Osteocyte (in vitro differentiated cells): ENCODE measurements around the gene CNOT10. TPM values are rescaled to one million over a fixed set of nuclear protein-coding genes. Genes with fewer than 3 reads are reported as not detected.

ENCODE experiments used
- DNase-seq: peaks from one replicate; pipeline ENCODE4 v3.0.0; 2021; ENCODE audit warnings: mixed read lengths; ENCODE audit not compliant: unreplicated experiment; ENCODE audit errors: extremely low spot score
- H3K27ac Mint-ChIP-seq: one replicate; pipeline ENCODE4 v1.8.0; 2021; ENCODE audit warnings: mild to moderate bottlenecking, mixed read lengths; ENCODE audit not compliant: unreplicated experiment
- H3K27me3 Mint-ChIP-seq: one replicate; pipeline ENCODE4 v1.8.0; 2021; ENCODE audit warnings: mixed read lengths; ENCODE audit not compliant: unreplicated experiment
- H3K36me3 Mint-ChIP-seq: one replicate; pipeline ENCODE4 v1.8.0; 2021; ENCODE audit warnings: mixed read lengths; ENCODE audit not compliant: unreplicated experiment
- H3K4me1 Mint-ChIP-seq: one replicate; pipeline ENCODE4 v1.8.0; 2021; ENCODE audit warnings: mixed read lengths; ENCODE audit not compliant: unreplicated experiment
- H3K4me3 Mint-ChIP-seq: one replicate; pipeline ENCODE4 v1.8.0; 2021; ENCODE audit warnings: mild to moderate bottlenecking, moderate library complexity, mixed read lengths; ENCODE audit not compliant: unreplicated experiment
- H3K9me3 Mint-ChIP-seq: one replicate; pipeline ENCODE4 v1.8.0; 2021; ENCODE audit warnings: mixed read lengths; ENCODE audit not compliant: unreplicated experiment
- CTCF ChIP-seq: fragments of 200-600 bp; sonication (generic); IDR thresholded peaks from 2 replicates; pipeline ENCODE4 v1.5.0; 2021; ENCODE audit warnings: antibody characterized with exemption, mild to moderate bottlenecking, moderate library complexity
- total RNA-seq: library from RNA; stranded (reverse); gene quantifications from 2 replicates; pipeline ENCODE4 v1.2.1, GENCODE V29; 2021

CNOT10 gene
- total RNA-seq, 1 donor from 2014 or later = 47.7 TPM

- Mint-ChIP-seq H3K36me3 (peaks cover 3% of the 10 kb centered on the region), H3K4me3 (no peak overlapping the region), H3K9me3 (no peaks in the 10 kb centered on the region), H3K27ac (no peak overlapping the region), H3K4me1 (peaks cover 17% of the 10 kb centered on the region), H3K27me3 (no peaks in the 10 kb centered on the region)
- no peak for TF ChIP-seq CTCF
- DNase-seq = no peak
Measured at GRCh38 chr3:32700244-32700643, 15.3 kb downstream of the CNOT10 start.

- Mint-ChIP-seq H3K27me3 (no peaks in the 10 kb centered on the region), H3K9me3 (no peaks in the 10 kb centered on the region), H3K36me3 (peaks cover 7% of the 10 kb centered on the region), H3K27ac (peak overlapping the region; percentile 97), H3K4me3 (peak overlapping the region; percentile 52), H3K4me1 (peaks cover 15% of the 10 kb centered on the region)
- no peak for DNase-seq
- no peak for TF ChIP-seq CTCF
Measured at GRCh38 chr3:32703491-32703972, 18.5 kb downstream of the CNOT10 start.

GRCh38 chr3:32705232-32705631 lies 20.2 kb downstream of the CNOT10 start:
- H3K36me3 Mint-ChIP-seq = peaks cover 17% of the 10 kb centered on the region
- no peak for TF ChIP-seq CTCF
- H3K4me1 Mint-ChIP-seq = peaks cover 15% of the 10 kb centered on the region
- DNase-seq = no peak
- no peak overlapping the region for H3K4me3 Mint-ChIP-seq
- no peaks in the 10 kb centered on the region for H3K27me3 Mint-ChIP-seq
- H3K9me3 Mint-ChIP-seq = no peaks in the 10 kb centered on the region
- no peak overlapping the region for H3K27ac Mint-ChIP-seq

DNA sequence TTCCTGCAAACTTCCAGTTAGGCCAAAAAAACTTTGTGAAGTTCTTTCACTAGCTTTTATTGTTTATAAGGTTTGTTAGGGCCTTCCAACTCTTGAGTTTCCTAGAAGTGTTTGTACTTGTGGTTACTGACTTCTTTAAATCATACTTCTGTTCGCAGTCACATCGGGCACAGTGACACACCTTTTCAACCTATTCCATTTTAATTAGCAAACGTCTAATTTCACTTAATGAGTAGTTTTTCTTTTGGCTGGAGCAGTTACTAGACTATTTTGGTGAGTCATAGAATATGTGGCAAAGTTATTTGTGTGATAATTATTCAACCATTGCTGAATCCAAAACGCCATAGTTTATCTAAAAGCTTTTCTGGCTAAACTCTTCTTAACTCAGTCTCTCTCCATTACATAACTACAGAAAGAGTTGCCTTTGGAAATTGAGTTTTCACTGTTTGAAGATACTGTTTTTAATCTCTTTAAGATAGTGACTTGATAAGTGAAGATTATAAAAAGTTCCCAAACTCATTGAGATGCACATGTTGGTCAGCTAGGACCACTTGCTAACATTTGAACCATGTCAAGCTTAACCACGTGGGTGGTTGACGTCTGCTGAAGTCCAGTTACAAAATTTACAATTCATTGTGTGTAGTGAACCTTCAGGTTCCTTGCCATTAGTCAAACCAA lies 21.5 kb downstream of the CNOT10 start:
- TF ChIP-seq CTCF = no peak
- Mint-ChIP-seq H3K27me3 (no peaks in the 10 kb centered on the region), H3K27ac (no peak overlapping the region), H3K4me3 (no peak overlapping the region), H3K36me3 (peaks cover 28% of the 10 kb centered on the region), H3K9me3 (no peaks in the 10 kb centered on the region), H3K4me1 (peaks cover 15% of the 10 kb centered on the region)
- no peak for DNase-seq

DNA sequence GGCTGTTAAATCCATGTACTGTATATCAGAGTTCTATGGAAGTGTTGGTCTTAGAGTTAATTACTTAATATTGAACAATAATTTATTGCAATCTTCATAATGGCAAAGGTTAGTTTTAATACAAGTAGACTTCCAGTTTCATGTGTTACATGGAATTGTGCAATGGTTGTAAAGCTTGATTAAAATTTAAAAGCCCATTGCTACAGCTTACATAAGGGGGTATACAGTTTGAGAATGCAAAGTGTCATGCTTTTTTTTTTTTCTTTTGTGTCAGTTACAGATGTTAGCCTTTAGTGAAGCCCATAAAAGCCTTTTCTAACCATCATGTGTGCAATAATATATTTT lies 22.0 kb downstream of the CNOT10 start:
- Mint-ChIP-seq H3K27me3 (no peaks in the 10 kb centered on the region), H3K27ac (no peak overlapping the region), H3K4me3 (no peak overlapping the region), H3K4me1 (peaks cover 14% of the 10 kb centered on the region), H3K36me3 (peaks cover 30% of the 10 kb centered on the region), H3K9me3 (no peaks in the 10 kb centered on the region)
- TF ChIP-seq CTCF = no peak
- DNase-seq = no peak
